Glomerular visceral epithelial cell (primary cell): ENCODE measurements around the gene F5.
A peak's percentile ranks its signal among the peaks of the same experiment; 100 is the strongest.

Experiments used
- DNase-seq: peaks from one replicate; pipeline ENCODE4 v3.0.0-alpha.2; 2016; ENCODE audit errors: extremely low spot score

F5 gene

GRCh38 chr1:169483500-169483966, 102.7 kb downstream of the F5 start:
- peak; percentile 35 for DNase-seq

DNA sequence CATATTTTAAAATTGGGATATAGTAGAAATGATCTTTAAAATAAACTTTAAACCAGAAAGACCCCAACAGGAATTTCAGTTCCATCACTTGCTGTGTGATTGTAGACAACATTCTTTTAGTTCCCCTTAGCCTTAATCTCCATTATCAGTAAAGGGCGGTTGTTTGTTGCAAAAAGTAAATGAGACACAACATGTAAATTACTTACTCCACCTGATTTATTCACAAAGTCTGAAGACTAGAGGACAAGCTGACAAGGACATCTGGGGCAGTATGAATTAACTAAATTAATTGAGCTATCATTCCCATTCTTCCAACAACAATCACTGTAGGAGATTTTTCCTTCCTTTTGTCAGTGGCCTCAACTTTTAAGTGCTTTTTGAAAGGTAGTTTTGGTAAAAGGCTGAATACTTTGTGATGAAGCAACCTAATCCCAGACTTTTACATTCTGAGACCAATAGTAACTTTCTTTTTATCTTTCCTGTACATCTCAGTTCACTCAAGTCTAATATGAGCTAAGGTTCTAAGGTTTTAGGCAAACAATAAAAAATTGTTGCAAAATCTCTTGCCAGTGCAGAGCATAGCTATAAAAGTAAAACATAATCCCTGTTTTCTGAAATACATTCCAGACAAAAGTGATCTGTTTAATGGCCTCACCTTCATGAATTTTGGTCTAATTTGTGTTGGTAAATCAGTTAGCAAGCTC, 106.8 kb downstream of the F5 start:
- DNase-seq: no peak

- DNase-seq: no peak
These were observed 108.1 kb downstream of the F5 start for GRCh38 chr1:169478094-169478672.

GRCh38 chr1:169475806-169476387, 110.4 kb downstream of the F5 start:
- DNase-seq: no peak

GRCh38 chr1:169474302-169474995, 111.8 kb downstream of the F5 start:
- no peak for DNase-seq

- no peak for DNase-seq
These were observed 112.9 kb downstream of the F5 start for GRCh38 chr1:169473347-169473746.

- no peak for DNase-seq
These were observed 113.5 kb downstream of the F5 start for GRCh38 chr1:169472738-169473137.

GRCh38 chr1:169468982-169469381, 117.3 kb downstream of the F5 start:
- no peak for DNase-seq

GRCh38 chr1:169466259-169467230, 119.7 kb downstream of the F5 start:
- DNase-seq: peak; percentile 60

DNA sequence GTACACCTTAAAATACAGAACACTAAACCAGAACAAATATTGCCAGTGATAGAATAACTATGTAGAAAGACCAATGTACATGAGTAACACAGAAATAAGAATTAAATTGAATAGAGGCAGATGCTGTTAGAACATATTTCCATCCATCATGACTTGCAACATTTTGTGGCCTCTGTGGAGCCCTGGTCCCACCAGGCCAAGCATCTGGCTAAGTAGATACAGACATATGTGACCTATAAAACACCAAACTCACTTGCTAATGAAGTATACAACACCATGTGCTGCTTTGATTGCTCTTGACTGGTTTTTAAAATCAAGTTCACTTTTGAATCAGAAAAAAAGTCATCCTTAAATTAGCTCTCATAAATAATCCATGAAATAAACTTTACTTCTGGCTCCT, 121.0 kb downstream of the F5 start:
- no peak for DNase-seq
